ENCODE measurements around the gene PRPF6.
A peak's percentile ranks its signal among the peaks of the same experiment; 100 is the strongest.

PRPF6 gene

DNA sequence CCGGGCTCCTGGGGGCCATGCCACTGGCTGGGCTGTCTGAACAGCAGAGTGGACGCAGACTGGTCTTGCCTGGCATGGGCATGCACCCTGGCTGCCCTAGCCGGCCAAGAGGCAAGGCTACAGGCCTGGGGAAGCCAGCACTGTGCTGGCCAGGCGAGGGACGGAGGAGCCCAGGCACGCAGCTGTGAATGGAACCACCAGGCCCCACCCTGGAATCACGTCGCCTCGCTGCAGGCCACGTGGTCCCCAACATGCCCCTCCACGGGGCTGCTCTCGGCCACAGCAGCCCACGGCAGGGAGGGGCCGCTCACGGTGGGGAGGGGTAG is 28.8 kb upstream of the PRPF6 start:
- TF ChIP-seq, protein P1, sequence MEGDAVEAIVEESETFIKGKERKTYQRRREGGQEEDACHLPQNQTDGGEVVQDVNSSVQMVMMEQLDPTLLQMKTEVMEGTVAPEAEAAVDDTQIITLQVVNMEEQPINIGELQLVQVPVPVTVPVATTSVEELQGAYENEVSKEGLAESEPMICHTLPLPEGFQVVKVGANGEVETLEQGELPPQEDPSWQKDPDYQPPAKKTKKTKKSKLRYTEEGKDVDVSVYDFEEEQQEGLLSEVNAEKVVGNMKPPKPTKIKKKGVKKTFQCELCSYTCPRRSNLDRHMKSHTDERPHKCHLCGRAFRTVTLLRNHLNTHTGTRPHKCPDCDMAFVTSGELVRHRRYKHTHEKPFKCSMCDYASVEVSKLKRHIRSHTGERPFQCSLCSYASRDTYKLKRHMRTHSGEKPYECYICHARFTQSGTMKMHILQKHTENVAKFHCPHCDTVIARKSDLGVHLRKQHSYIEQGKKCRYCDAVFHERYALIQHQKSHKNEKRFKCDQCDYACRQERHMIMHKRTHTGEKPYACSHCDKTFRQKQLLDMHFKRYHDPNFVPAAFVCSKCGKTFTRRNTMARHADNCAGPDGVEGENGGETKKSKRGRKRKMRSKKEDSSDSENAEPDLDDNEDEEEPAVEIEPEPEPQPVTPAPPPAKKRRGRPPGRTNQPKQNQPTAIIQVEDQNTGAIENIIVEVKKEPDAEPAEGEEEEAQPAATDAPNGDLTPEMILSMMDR (IDR thresholded peaks at IDR 0.05; ENCODE audit: control insufficient read depth, extremely low read depth, insufficient read depth): no peak
- H3K4me3 ChIP-seq (ENCODE audit: low read depth, low read length): no peak overlapping the region
- no peak for DNase-seq (ENCODE audit: low read depth)

DNA sequence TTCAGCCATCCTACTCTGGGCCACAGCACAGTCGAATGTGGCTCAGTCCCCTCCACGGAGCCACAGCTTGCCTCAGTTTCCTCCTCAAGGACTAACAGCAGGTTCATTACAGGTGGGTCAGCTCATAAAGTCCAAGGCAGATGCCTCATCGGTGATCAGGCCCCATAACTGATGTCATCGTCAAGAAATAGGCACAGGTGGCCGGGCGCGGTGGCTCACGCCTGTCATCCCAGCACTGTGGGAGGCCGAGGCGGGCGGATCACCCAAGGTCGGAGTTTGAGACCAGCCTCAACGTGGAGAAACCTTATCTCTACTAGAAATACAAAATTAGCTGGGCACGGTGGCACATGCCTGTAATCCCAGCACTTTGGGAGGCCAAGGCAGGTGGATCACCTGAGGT is 28.2 kb upstream of the PRPF6 start:
- H3K4me3 ChIP-seq (ENCODE audit: low read depth, low read length): no peak overlapping the region
- TF ChIP-seq, protein P1 (IDR thresholded peaks at IDR 0.05; ENCODE audit: control insufficient read depth, extremely low read depth, insufficient read depth): no peak
- no peak for DNase-seq (ENCODE audit: low read depth)

DNA sequence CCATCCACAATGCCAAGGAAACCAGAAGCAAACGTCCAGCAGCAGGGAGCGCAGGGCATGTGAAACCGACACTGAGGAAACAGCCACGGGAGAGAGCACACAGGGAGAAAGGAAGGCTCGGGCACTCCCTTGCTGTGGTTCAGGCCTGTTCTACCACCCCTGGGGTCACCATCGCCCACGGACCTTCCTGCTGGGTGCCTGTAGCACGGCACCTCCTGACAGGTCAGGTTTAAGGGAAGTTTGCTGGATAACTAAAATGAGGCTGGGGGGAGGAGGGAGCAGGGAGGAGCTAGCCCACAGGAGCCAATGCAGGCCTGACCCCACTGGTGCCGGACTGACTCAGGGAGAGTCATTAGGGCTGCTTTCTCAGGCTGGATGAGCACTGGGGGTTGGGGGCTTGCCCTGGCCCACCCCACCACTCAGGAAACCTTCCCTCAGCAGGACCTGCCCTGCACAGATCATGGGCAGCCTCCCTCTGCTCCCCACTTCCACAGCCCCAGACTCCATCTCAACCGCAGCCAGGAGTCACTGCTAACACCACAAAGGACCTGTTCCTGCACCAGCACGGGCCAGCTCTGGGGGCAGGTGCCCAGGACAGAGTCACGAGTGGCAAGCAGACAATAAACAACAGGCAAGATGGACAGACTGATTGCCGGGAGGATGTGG is 27.0 kb upstream of the PRPF6 start:
- no peak for DNase-seq (ENCODE audit: low read depth)
- H3K4me3 ChIP-seq (ENCODE audit: low read depth, low read length): no peak overlapping the region
- TF ChIP-seq, protein P1 (IDR thresholded peaks at IDR 0.05; ENCODE audit: control insufficient read depth, extremely low read depth, insufficient read depth): no peak

DNA sequence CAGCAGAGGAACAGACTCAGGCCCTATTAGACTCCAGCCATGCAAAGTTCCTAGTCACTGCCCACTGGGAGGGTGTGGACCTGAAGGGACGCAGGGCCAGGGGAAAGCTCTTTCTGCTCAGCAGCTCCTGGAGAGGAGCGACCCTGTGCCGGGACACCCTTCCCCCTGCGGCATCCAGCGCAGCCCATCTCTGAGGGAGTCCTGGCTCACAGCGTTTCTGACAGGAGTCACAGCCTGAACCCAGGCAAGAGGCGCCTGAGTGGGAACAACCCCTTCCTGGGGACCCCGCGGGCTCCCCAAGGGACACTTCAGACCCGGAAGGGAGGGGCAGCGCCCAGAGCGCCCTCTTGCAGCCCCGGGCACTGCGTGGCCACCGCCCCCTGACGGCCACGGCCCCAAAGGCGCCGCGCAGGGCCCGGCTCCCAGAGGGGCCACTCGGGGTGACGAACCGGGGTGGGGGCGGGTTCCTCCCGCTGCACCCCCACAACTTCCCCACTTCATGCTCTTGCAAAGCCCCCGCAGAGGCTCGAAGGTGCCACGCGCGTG is 25.6 kb upstream of the PRPF6 start:
- DNase-seq (ENCODE audit: low read depth): no peak
- TF ChIP-seq, protein P1 (IDR thresholded peaks at IDR 0.05; ENCODE audit: control insufficient read depth, extremely low read depth, insufficient read depth): peak; percentile 46

DNA sequence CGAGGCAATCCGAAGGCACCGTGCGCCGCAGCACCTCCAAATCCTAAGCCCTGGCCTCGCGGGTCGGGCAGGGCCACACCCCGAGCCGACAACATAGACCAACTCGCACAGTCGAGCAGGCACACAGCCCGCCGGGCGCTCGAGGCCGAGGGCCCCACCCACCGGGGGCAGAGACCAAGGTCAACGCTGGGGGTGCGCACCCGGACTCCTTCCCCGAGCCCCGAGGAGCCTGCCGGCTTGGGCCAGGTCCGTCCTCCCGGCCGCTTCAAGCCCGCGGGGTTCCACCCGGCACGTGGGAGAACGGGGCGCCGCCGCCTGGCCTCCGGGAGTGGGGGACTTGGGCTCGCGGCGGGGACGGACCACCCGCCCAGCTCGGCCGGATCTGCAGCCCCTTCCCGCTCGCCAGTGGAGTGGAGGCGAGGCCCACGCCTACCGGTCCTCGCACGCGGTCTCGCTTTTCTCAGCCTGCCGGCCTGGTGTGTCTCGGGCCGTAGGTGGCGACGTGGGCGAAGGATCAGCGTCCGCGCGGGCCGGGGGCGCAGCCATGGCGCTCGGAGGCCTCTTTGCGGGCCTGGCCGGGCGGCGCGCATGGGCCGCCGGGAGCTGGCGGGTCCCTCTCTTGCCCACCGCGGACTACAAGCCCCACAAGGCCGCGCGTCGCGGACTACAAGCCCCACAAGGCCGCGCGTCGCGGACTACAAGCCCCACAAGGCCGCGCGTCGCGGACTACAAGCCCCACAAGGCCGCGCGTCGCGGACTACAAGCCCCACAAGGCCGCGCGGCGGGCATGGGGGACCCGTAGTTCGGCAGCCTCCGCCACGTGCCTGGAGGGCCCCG is 24.9 kb upstream of the PRPF6 start, which contains the start of gene UCKL1:
UCKL1 (minus strand) TSS at position 590 of the 837 bp plus-strand sequence; CDS start at position 546, 44 bp downstream.
- DNase-seq (ENCODE audit: low read depth): peak; percentile 73
- TF ChIP-seq, protein P1 (IDR thresholded peaks at IDR 0.05; ENCODE audit: control insufficient read depth, extremely low read depth, insufficient read depth): no peak
- peak within 1 kb of the TSS; percentile 90 for H3K4me3 ChIP-seq (ENCODE audit: low read depth, low read length)

More for the DNA sequence above, 25.6 kb upstream of the PRPF6 start:
- peak overlapping the region; percentile 90 for H3K4me3 ChIP-seq (ENCODE audit: low read depth, low read length)

DNA sequence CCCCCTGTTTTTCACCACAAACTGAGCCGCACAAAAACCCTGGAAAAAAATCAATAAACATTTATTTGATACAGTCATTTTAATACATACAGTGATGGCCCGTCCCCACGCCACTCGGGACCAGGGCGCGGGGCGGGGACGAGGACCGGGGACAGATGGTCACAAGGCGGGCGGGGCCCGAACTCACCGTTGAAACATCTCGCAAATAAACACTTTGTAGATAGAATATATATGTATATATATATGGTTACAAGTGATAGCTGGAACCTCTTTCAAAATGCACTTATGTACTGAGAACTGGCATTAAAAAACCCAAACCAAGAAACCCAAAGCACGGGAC is 24.3 kb upstream of the PRPF6 start:
- TF ChIP-seq, protein P1 (IDR thresholded peaks at IDR 0.05; ENCODE audit: control insufficient read depth, extremely low read depth, insufficient read depth): no peak
- no peak for DNase-seq (ENCODE audit: low read depth)
- H3K4me3 ChIP-seq (ENCODE audit: low read depth, low read length): peak overlapping the region; percentile 90
